AG04449 (cell line): ENCODE results near the gene ARL4D.

Experiments used
- CTCF ChIA-PET: fragments of 350-600 bp; formaldehyde crosslinking; extraction: SDS; loops from one replicate; lab custom pipeline; 2021; ENCODE audit warnings: antibody characterized with exemption; lab: Yijun Ruan, JAX
- POLR2A ChIA-PET: fragments of 400-600, 350-600 bp; formaldehyde crosslinking; extraction: SDS; loops from one replicate; lab custom pipeline; 2020; ENCODE audit warnings: antibody characterized with exemption, inconsistent platforms; lab: Yijun Ruan, JAX
- DNase-seq: peaks from one replicate; pipeline ENCODE4 v3.0.0-alpha.2; 2010; ENCODE audit warnings: low read depth, low spot score
- H3K4me3 ChIP-seq: 2 replicates; pipeline ENCODE4 v1.5.1; 2011; ENCODE audit warnings: low read depth, mild to moderate bottlenecking, control low read depth, low read length
- CTCF ChIP-seq: IDR thresholded peaks from one replicate; pipeline ENCODE4 v1.5.1; 2011; ENCODE audit warnings: mild to moderate bottlenecking, moderate library complexity, low read length, control low read depth, inconsistent platforms; ENCODE audit not compliant: insufficient read depth; ENCODE audit errors: missing control alignments

ARL4D gene

GRCh38 chr17:43353393-43353792 lies 45.4 kb upstream of the ARL4D start:
- TF ChIP-seq CTCF = no peak
- POLR2A ChIA-PET = no interaction called here

GRCh38 chr17:43354371-43354770 lies 44.4 kb upstream of the ARL4D start:
- no peak overlapping the region for H3K4me3 ChIP-seq
- ChIA-PET CTCF (interaction anchor here (1.2 to 1.3 kb wide), 2 partner anchors 15 to 21 kb away, joined by 4 to 8 read pairs; no protein-coding TSS in a partner anchor), POLR2A (no interaction called here)
- TF ChIP-seq CTCF = no peak
- DNase-seq = no peak

More at GRCh38 chr17:43353393-43353792, 45.4 kb upstream of the ARL4D start:
- CTCF ChIA-PET = interaction anchor here (1.0 to 1.8 kb wide), 4 partner anchors 11 to 16 kb away, joined by 4 to 8 read pairs (median 6); no protein-coding TSS in a partner anchor
- no peak overlapping the region for H3K4me3 ChIP-seq
- no peak for DNase-seq

GRCh38 chr17:43356450-43356849 lies 42.3 kb upstream of the ARL4D start:
- TF ChIP-seq CTCF = no peak
- DNase-seq = no peak
- H3K4me3 ChIP-seq = no peak overlapping the region
- CTCF ChIA-PET = interaction anchor here (1.1 to 3.7 kb wide), 5 partner anchors 17 to 128 kb away, joined by 3 to 32 read pairs (median 6); partner anchors contain the start of gene DHX8
- POLR2A ChIA-PET = interaction anchor here (1.1 to 2.9 kb wide), 4 partner anchors 11 to 41 kb away, joined by 3 to 55 read pairs (median 4); no protein-coding TSS in a partner anchor

GRCh38 chr17:43356999-43357398 lies 41.8 kb upstream of the ARL4D start:
- H3K4me3 ChIP-seq = no peak overlapping the region
- ChIA-PET POLR2A (interaction anchor here (0.6 to 2.9 kb wide), 5 partner anchors 10 to 41 kb away, joined by 3 to 55 read pairs (median 4); no protein-coding TSS in a partner anchor), CTCF (interaction anchor here (1.1 to 3.7 kb wide), 6 partner anchors 14 to 127 kb away, joined by 3 to 32 read pairs (median 6); partner anchors contain the start of gene DHX8)
- TF ChIP-seq CTCF = no peak
- DNase-seq = peak; percentile 71

GRCh38 chr17:43359469-43360110 lies 39.2 kb upstream of the ARL4D start:
- POLR2A ChIA-PET = interaction anchor here (1.2 to 1.8 kb wide), 2 partner anchors 8 to 1548 kb away, joined by 3 to 5 read pairs; no protein-coding TSS in a partner anchor
- no peak for TF ChIP-seq CTCF
- CTCF ChIA-PET = interaction anchor here (0.9 to 3.7 kb wide), 4 partner anchors 20 to 25 kb away, joined by 3 to 23 read pairs (median 3); no protein-coding TSS in a partner anchor
- DNase-seq = no peak
- peak overlapping the region; percentile 58 for H3K4me3 ChIP-seq

GRCh38 chr17:43360376-43360738 lies 38.4 kb upstream of the ARL4D start:
- no peak for TF ChIP-seq CTCF
- CTCF ChIA-PET = interaction anchor here (0.9 to 1.4 kb wide), 3 partner anchors 21 to 124 kb away, joined by 3 to 4 read pairs (median 3); partner anchors contain the start of gene DHX8
- peak overlapping the region; percentile 58 for H3K4me3 ChIP-seq
- POLR2A ChIA-PET = interaction anchor here (0.5 to 1.8 kb wide), 14 partner anchors 8 to 1549 kb away, joined by 3 to 27 read pairs (median 5); partner anchors contain the start of genes ARL4D and DHX8
- DNase-seq = no peak
